ENCODE measurements around the gene BCAR3.

The BCAR3 gene

GRCh38 chr1:93656491-93656890 lies 25.1 kb downstream of the BCAR3 start:
- Histone ChIP-seq H3K27me3 (ENCODE audit: control insufficient read depth in 3 of 3, insufficient read depth in 3 of 3, low read depth in 1 of 3, low read length in 3 of 3) (no peaks in the 10 kb centered on the region), H4K91ac (ENCODE audit: low read depth, low read length, poor library complexity) (no peak overlapping the region), H3K14ac (ENCODE audit: low read length) (no peak overlapping the region), H2BK5ac (ENCODE audit: low read length) (no peak overlapping the region), H2BK15ac (ENCODE audit: low read length) (no peak overlapping the region), H2AK5ac (ENCODE audit: low read depth, low read length) (no peak overlapping the region), H3K23ac (ENCODE audit: low read depth, low read length, poor library complexity) (no peak overlapping the region), H3K4me3 (ENCODE audit: low read length in 2 of 2) (no peak overlapping the region), H3K4me2 (ENCODE audit: insufficient read depth, low read length, poor library complexity, severe bottlenecking) (no peak overlapping the region), H3K9ac (ENCODE audit: low read depth, low read length, poor library complexity) (no peak overlapping the region), H3K4ac (ENCODE audit: low read length) (no peak overlapping the region), H2BK12ac (ENCODE audit: low read length) (no peak overlapping the region), H2AFZ (ENCODE audit: low read length) (no peak overlapping the region), H3K36me3 (replicated peaks in 1 of 2; ENCODE audit: control insufficient read depth in 2 of 2, insufficient read depth in 2 of 2, low read length in 2 of 2) (peaks cover 3 to 84% of the 10 kb centered on the region in 2 donors), H2BK120ac (ENCODE audit: low read depth, low read length) (no peak overlapping the region), H3K9me3 (replicated peaks in 1 of 2; ENCODE audit: control insufficient read depth in 2 of 2, insufficient read depth in 1 of 2, low read depth in 1 of 2, low read length in 2 of 2) (peaks cover 0 to 39% of the 10 kb centered on the region in 2 donors), H3K79me1 (ENCODE audit: low read depth, low read length) (peaks cover 3% of the 10 kb centered on the region), H3K18ac (ENCODE audit: low read length) (no peak overlapping the region), H3K4me1 (ENCODE audit: control insufficient read depth in 2 of 2, insufficient read depth in 1 of 2, low read depth in 1 of 2, low read length in 2 of 2) (peaks cover 0 to 2% of the 10 kb centered on the region in 2 donors), H3K27ac (replicated peaks; ENCODE audit: low read length) (no peak overlapping the region), H4K8ac (ENCODE audit: low read depth, low read length) (no peak overlapping the region)
- WGBS, 2 donors (ENCODE audit: extremely low coverage in 2 of 2, insufficient read length in 2 of 2, insufficient replicate concordance in 1 of 2), result no CpG with 5 or more reads among the region's 5 CpGs
- no peak for DNase-seq (ENCODE audit: low spot score)

- Histone ChIP-seq H3K9ac (ENCODE audit: low read depth, low read length, poor library complexity) (no peak overlapping the region), H3K9me3 (replicated peaks in 1 of 2; ENCODE audit: control insufficient read depth in 2 of 2, insufficient read depth in 1 of 2, low read depth in 1 of 2, low read length in 2 of 2) (peaks cover 0 to 32% of the 10 kb centered on the region in 2 donors), H3K4me1 (ENCODE audit: control insufficient read depth in 2 of 2, insufficient read depth in 1 of 2, low read depth in 1 of 2, low read length in 2 of 2) (no peaks in the 10 kb centered on the region), H3K4me2 (ENCODE audit: insufficient read depth, low read length, poor library complexity, severe bottlenecking) (no peak overlapping the region), H3K79me1 (ENCODE audit: low read depth, low read length) (peaks cover 3% of the 10 kb centered on the region), H3K4me3 (ENCODE audit: low read length in 2 of 2) (no peak overlapping the region), H2BK120ac (ENCODE audit: low read depth, low read length) (no peak overlapping the region), H2AFZ (ENCODE audit: low read length) (no peak overlapping the region), H2BK12ac (ENCODE audit: low read length) (no peak overlapping the region), H3K27me3 (ENCODE audit: control insufficient read depth in 3 of 3, insufficient read depth in 3 of 3, low read depth in 1 of 3, low read length in 3 of 3) (no peaks in the 10 kb centered on the region), H2AK5ac (ENCODE audit: low read depth, low read length) (no peak overlapping the region), H4K8ac (ENCODE audit: low read depth, low read length) (no peak overlapping the region), H2BK15ac (ENCODE audit: low read length) (no peak overlapping the region), H3K23ac (ENCODE audit: low read depth, low read length, poor library complexity) (no peak overlapping the region), H3K18ac (ENCODE audit: low read length) (peak overlapping the region; percentile 51), H3K27ac (replicated peaks; ENCODE audit: low read length) (no peak overlapping the region), H3K4ac (ENCODE audit: low read length) (no peak overlapping the region), H4K91ac (ENCODE audit: low read depth, low read length, poor library complexity) (no peak overlapping the region), H3K14ac (ENCODE audit: low read length) (no peak overlapping the region), H3K36me3 (replicated peaks in 1 of 2; ENCODE audit: control insufficient read depth in 2 of 2, insufficient read depth in 2 of 2, low read length in 2 of 2) (peaks cover under 1 to 84% of the 10 kb centered on the region in 2 donors), H2BK5ac (ENCODE audit: low read length) (no peak overlapping the region)
- no CpG with 5 or more reads among the region's 6 CpGs for whole genome bisulfite sequencing, 2 donors (ENCODE audit: extremely low coverage in 2 of 2, insufficient read length in 2 of 2, insufficient replicate concordance in 1 of 2)
- no peak for DNase-seq (ENCODE audit: low spot score)
These were observed 28.0 kb downstream of the BCAR3 start for GRCh38 chr1:93653656-93654055.

GRCh38 chr1:93652323-93652949 lies 29.2 kb downstream of the BCAR3 start:
- DNase-seq (ENCODE audit: low spot score), result no peak
- H4K8ac ChIP-seq (ENCODE audit: low read depth, low read length), result no peak overlapping the region
- no peak overlapping the region for H4K91ac ChIP-seq (ENCODE audit: low read depth, low read length, poor library complexity)
- no peak overlapping the region for H2AK5ac ChIP-seq (ENCODE audit: low read depth, low read length)
- no peak overlapping the region for H2BK120ac ChIP-seq (ENCODE audit: low read depth, low read length)
- peaks cover 0 to 81% of the 10 kb centered on the region in 2 donors for H3K36me3 ChIP-seq (replicated peaks in 1 of 2; ENCODE audit: control insufficient read depth in 2 of 2, insufficient read depth in 2 of 2, low read length in 2 of 2)
- no peak overlapping the region for H3K18ac ChIP-seq (ENCODE audit: low read length)
- no peak overlapping the region for H3K27ac ChIP-seq (replicated peaks; ENCODE audit: low read length)
- H2BK15ac ChIP-seq (ENCODE audit: low read length), result no peak overlapping the region
- H3K9ac ChIP-seq (ENCODE audit: low read depth, low read length, poor library complexity), result no peak overlapping the region
- peaks cover 3% of the 10 kb centered on the region for H3K79me1 ChIP-seq (ENCODE audit: low read depth, low read length)
- no peak overlapping the region for H3K14ac ChIP-seq (ENCODE audit: low read length)
- no peak overlapping the region for H2BK12ac ChIP-seq (ENCODE audit: low read length)
- H3K27me3 ChIP-seq (ENCODE audit: control insufficient read depth in 3 of 3, insufficient read depth in 3 of 3, low read depth in 1 of 3, low read length in 3 of 3), result no peaks in the 10 kb centered on the region
- no CpG with 5 or more reads among the region's 7 CpGs for WGBS, 2 donors (ENCODE audit: extremely low coverage in 2 of 2, insufficient read length in 2 of 2, insufficient replicate concordance in 1 of 2)
- H3K4ac ChIP-seq (ENCODE audit: low read length), result no peak overlapping the region
- no peak overlapping the region for H2AFZ ChIP-seq (ENCODE audit: low read length)
- H3K4me2 ChIP-seq (ENCODE audit: insufficient read depth, low read length, poor library complexity, severe bottlenecking), result no peak overlapping the region
- no peak overlapping the region for H3K4me3 ChIP-seq (ENCODE audit: low read length in 2 of 2)
- no peak overlapping the region for H3K23ac ChIP-seq (ENCODE audit: low read depth, low read length, poor library complexity)
- H2BK5ac ChIP-seq (ENCODE audit: low read length), result no peak overlapping the region
- H3K9me3 ChIP-seq (replicated peaks in 1 of 2; ENCODE audit: control insufficient read depth in 2 of 2, insufficient read depth in 1 of 2, low read depth in 1 of 2, low read length in 2 of 2), result peaks cover 0 to 31% of the 10 kb centered on the region in 2 donors
- no peaks in the 10 kb centered on the region for H3K4me1 ChIP-seq (ENCODE audit: control insufficient read depth in 2 of 2, insufficient read depth in 1 of 2, low read depth in 1 of 2, low read length in 2 of 2)

GRCh38 chr1:93651695-93652094 lies 29.9 kb downstream of the BCAR3 start:
- H3K79me1 ChIP-seq (ENCODE audit: low read depth, low read length), result peaks cover 3% of the 10 kb centered on the region
- H3K18ac ChIP-seq (ENCODE audit: low read length), result no peak overlapping the region
- no CpG with 5 or more reads among the region's 8 CpGs for WGBS, 2 donors (ENCODE audit: extremely low coverage in 2 of 2, insufficient read length in 2 of 2, insufficient replicate concordance in 1 of 2)
- H2BK15ac ChIP-seq (ENCODE audit: low read length), result no peak overlapping the region
- no peak overlapping the region for H3K14ac ChIP-seq (ENCODE audit: low read length)
- no peak overlapping the region for H3K4me2 ChIP-seq (ENCODE audit: insufficient read depth, low read length, poor library complexity, severe bottlenecking)
- H3K23ac ChIP-seq (ENCODE audit: low read depth, low read length, poor library complexity), result no peak overlapping the region
- no peak overlapping the region for H3K4me3 ChIP-seq (ENCODE audit: low read length in 2 of 2)
- no peak overlapping the region for H2BK12ac ChIP-seq (ENCODE audit: low read length)
- H3K9ac ChIP-seq (ENCODE audit: low read depth, low read length, poor library complexity), result no peak overlapping the region
- no peak overlapping the region for H2BK120ac ChIP-seq (ENCODE audit: low read depth, low read length)
- H3K4me1 ChIP-seq (ENCODE audit: control insufficient read depth in 2 of 2, insufficient read depth in 1 of 2, low read depth in 1 of 2, low read length in 2 of 2), result no peaks in the 10 kb centered on the region
- no peak for DNase-seq (ENCODE audit: low spot score)
- no peak overlapping the region for H2BK5ac ChIP-seq (ENCODE audit: low read length)
- H3K4ac ChIP-seq (ENCODE audit: low read length), result no peak overlapping the region
- no peak overlapping the region for H3K27ac ChIP-seq (replicated peaks; ENCODE audit: low read length)
- peaks cover 0 to 80% of the 10 kb centered on the region in 2 donors for H3K36me3 ChIP-seq (replicated peaks in 1 of 2; ENCODE audit: control insufficient read depth in 2 of 2, insufficient read depth in 2 of 2, low read length in 2 of 2)
- H4K91ac ChIP-seq (ENCODE audit: low read depth, low read length, poor library complexity), result no peak overlapping the region
- H3K27me3 ChIP-seq (ENCODE audit: control insufficient read depth in 3 of 3, insufficient read depth in 3 of 3, low read depth in 1 of 3, low read length in 3 of 3), result no peaks in the 10 kb centered on the region
- H4K8ac ChIP-seq (ENCODE audit: low read depth, low read length), result no peak overlapping the region
- no peak overlapping the region for H2AK5ac ChIP-seq (ENCODE audit: low read depth, low read length)
- H2AFZ ChIP-seq (ENCODE audit: low read length), result no peak overlapping the region
- H3K9me3 ChIP-seq (replicated peaks in 1 of 2; ENCODE audit: control insufficient read depth in 2 of 2, insufficient read depth in 1 of 2, low read depth in 1 of 2, low read length in 2 of 2), result peaks cover 0 to 27% of the 10 kb centered on the region in 2 donors
